Esophagus muscularis mucosa (tissue), 4 donors: ENCODE data around the gene QRFPR. TPM values are rescaled to one million over a fixed set of nuclear protein-coding genes. Genes with fewer than 3 reads are reported as not detected.

Source experiments
- DNase-seq: peaks from one replicate; pipeline ENCODE4 v3.0.0-alpha.2; 2017; ENCODE audit errors: extremely low spot score
- H3K27ac ChIP-seq, 4 donors: fragments of 200-600 bp; sonication (generic); replicated peaks in 1 of 4; 1 replicate in 3 of 4; 2 replicates in 1 of 4; pipeline ENCODE4 v1.5.1; 2016 to 2019; ENCODE audit warnings: mild to moderate bottlenecking in 1 of 4
- H3K27me3 ChIP-seq, 4 donors: fragments of 200-600 bp; sonication (generic); one replicate each; pipeline versions ENCODE4 v1.5.1 to v1.6.0; 2016 to 2019
- H3K36me3 ChIP-seq, 4 donors: fragments of 200-600 bp; sonication (generic); one replicate each; pipeline ENCODE4 v1.5.1; 2016 to 2019
- H3K4me1 ChIP-seq, 4 donors: fragments of 200-600 bp; sonication (generic); one replicate each; pipeline ENCODE4 v1.5.1; 2016 to 2019
- H3K4me3 ChIP-seq, 4 donors: fragments of 200-600 bp; sonication (generic); 1 replicate in 2 of 4; 2 replicates in 2 of 4; pipeline ENCODE4 v1.5.1; 2016 to 2019; ENCODE audit warnings: mild to moderate bottlenecking in 4 of 4, moderate library complexity in 1 of 4
- H3K9me3 ChIP-seq, 4 donors: fragments of 200-600 bp; sonication (generic); 1 replicate in 3 of 4; 2 replicates in 1 of 4; pipeline ENCODE4 v1.5.1; 2016 to 2019
- EP300 ChIP-seq: sonication (generic); formaldehyde crosslinking; IDR thresholded peaks from one replicate; pipeline ENCODE4 v1.6.1; 2017; ENCODE audit warnings: antibody characterized with exemption
- POLR2A ChIP-seq: fragments of 450-650 bp; IDR thresholded peaks from one replicate; pipeline ENCODE4 v1.6.1; 2017; ENCODE audit warnings: antibody characterized with exemption, moderate library complexity, mild to moderate bottlenecking, low read depth
- POLR2AphosphoS5 ChIP-seq, 2 donors: sonication (generic); formaldehyde crosslinking; IDR thresholded peaks; one replicate each; pipeline ENCODE4 v1.6.1; 2017; ENCODE audit warnings: antibody characterized with exemption in 2 of 2
- WGBS: methylation state at CpG from one replicate; pipeline ENCODE4 v1.1.5; 2018; 5-methylcytosine and 5-hydroxymethylcytosine counted together
- intact Hi-C: fragments of 100-400 bp; cut with DNase I; formaldehyde crosslinking; loops from one replicate; pipeline ENCODE4 v1.15.1; 2023
- total RNA-seq, 4 donors: library from RNA; depleted of rRNA; stranded (reverse); fragments of >200 nt; gene quantifications; one replicate each; pipeline versions ENCODE4 v1.1.0 to v1.2.1, GENCODE V29; 2016
- TF ChIP-seq, protein P1 (sequence below), 3 experiments: fragments of 200-600 bp in 2 of 3; fragments of 450-650 bp in 1 of 3; sonication (generic) in 2 of 3; IDR thresholded peaks; one replicate each; pipeline ENCODE4 v1.5.1; 2017 to 2019; ENCODE audit warnings: antibody characterized with exemption in 3 of 3, mild to moderate bottlenecking in 2 of 3, moderate library complexity in 1 of 3

Gene QRFPR
- total RNA-seq, 4 donors from 2014 or later, result 0.26 TPM; not detected in 3

DNA sequence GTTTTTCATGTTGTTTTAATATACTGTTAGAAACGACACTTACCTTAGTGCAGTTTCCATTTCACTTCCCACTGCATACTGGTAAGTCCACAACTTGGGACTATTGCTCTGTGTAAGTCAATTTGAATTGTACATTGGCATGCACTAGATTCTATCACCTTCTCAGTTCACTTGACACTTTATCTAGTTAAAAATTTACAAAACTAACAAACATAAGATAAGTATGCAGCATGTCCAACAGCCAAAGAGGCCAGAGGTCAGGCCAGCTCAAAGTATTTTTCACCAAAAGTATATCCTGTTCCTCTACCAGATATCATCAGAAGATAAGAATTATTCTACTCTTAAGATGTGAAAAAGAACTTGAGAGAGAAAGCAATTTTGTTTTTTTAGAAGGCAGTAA lies 75.9 kb downstream of the QRFPR start:
- Histone ChIP-seq H3K9me3 (no peaks in the 10 kb centered on the region), H3K27me3 (no peaks in the 10 kb centered on the region), H3K27ac (no peak overlapping the region), H3K36me3 (no peaks in the 10 kb centered on the region), H3K4me1 (no peaks in the 10 kb centered on the region), H3K4me3 (no peak overlapping the region)
- TF ChIP-seq EP300, result no peak
- TF ChIP-seq, protein P1, sequence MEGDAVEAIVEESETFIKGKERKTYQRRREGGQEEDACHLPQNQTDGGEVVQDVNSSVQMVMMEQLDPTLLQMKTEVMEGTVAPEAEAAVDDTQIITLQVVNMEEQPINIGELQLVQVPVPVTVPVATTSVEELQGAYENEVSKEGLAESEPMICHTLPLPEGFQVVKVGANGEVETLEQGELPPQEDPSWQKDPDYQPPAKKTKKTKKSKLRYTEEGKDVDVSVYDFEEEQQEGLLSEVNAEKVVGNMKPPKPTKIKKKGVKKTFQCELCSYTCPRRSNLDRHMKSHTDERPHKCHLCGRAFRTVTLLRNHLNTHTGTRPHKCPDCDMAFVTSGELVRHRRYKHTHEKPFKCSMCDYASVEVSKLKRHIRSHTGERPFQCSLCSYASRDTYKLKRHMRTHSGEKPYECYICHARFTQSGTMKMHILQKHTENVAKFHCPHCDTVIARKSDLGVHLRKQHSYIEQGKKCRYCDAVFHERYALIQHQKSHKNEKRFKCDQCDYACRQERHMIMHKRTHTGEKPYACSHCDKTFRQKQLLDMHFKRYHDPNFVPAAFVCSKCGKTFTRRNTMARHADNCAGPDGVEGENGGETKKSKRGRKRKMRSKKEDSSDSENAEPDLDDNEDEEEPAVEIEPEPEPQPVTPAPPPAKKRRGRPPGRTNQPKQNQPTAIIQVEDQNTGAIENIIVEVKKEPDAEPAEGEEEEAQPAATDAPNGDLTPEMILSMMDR (IDR thresholded peaks at IDR 0.05), result no peak
- no peak for TF ChIP-seq POLR2A
- no peak for TF ChIP-seq POLR2AphosphoS5 (IDR thresholded peaks at IDR 0.05)
- WGBS, result 94% methylated on average over 1 of the region's 1 CpG
- no peak for DNase-seq
- intact Hi-C loops, result no loop called here

DNA sequence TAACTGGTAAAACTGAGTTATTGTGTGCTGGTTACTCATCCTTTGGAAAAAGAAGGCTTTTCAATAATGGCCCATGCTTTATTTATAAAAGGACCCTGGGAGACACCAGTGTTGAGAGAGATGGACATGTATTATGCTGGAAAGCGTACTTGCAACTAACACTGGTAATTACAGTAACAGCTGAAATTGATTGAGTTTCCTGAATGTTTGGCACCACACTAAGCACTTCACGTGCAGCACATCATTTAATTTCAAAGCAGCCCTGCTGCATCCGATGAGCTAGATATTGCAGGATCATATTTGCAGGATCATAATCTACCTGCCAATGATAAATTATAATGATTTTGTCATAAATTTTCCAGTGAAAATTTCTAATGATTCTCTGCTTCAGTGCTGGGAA lies 81.5 kb downstream of the QRFPR start:
- DNase-seq, result no peak
- no peak for TF ChIP-seq POLR2AphosphoS5 (IDR thresholded peaks at IDR 0.05)
- TF ChIP-seq, protein P1 (IDR thresholded peaks at IDR 0.05), result no peak
- TF ChIP-seq POLR2A, result no peak
- TF ChIP-seq EP300, result no peak
- H3K27ac ChIP-seq, result no peak overlapping the region
- no peaks in the 10 kb centered on the region for H3K27me3 ChIP-seq
- no peaks in the 10 kb centered on the region for H3K36me3 ChIP-seq
- intact Hi-C loops, result no loop called here
- no peaks in the 10 kb centered on the region for H3K4me1 ChIP-seq
- 32% methylated on average over 3 of the region's 3 CpGs for WGBS
- H3K4me3 ChIP-seq, result no peak overlapping the region
- H3K9me3 ChIP-seq, result no peaks in the 10 kb centered on the region

DNA sequence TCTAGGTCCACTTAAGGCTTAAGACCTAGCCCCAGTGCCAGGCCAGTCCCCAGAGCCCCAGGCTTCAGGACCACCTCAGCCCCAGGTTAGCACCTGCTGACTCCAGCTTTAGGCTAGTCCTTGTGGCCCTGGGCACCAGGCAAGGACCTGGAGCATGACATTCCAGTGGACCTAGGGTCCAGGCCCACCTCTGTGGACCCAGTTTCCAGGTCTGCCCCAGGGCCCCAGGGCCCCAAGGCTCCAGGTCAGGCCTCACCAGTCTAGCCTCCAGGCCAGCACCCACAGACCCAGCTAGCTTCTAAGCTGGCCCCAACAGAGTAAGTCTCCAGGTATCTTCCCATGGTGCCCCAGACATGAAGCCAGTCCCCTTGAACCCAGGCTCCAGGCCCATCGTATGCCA lies 97.5 kb downstream of the QRFPR start:
- no CpG with 5 or more reads among the region's 1 CpG for WGBS
- intact Hi-C loops, result no loop called here
- no peaks in the 10 kb centered on the region for H3K27me3 ChIP-seq
- no peak overlapping the region for H3K4me3 ChIP-seq
- TF ChIP-seq POLR2AphosphoS5 (IDR thresholded peaks at IDR 0.05) (no peak), EP300 (no peak), POLR2A (no peak)
- TF ChIP-seq, protein P1 (IDR thresholded peaks at IDR 0.05), result no peak
- H3K9me3 ChIP-seq, result peaks cover 0 to 16% (median 5%) of the 10 kb centered on the region in 4 donors
- no peak for DNase-seq
- no peaks in the 10 kb centered on the region for H3K4me1 ChIP-seq
- H3K27ac ChIP-seq, result no peak overlapping the region
- no peaks in the 10 kb centered on the region for H3K36me3 ChIP-seq

DNA sequence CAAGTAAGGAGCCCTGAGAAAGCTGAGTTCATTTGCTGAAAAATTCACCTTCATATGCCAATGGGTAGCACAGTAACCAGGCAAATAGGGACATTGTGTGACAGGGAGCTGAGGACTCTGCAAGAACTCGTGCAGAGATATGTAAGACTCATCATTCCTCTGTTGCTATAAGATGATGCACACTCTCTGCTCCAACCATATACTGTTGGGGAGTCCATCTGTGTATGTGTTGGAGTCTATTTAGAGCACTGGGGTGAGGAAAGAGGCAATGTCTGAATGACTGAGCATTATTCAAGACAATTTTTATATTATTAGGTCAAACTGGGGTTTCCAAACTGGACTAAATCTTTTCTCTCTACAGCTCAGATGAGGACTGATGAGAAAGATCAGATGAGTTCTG lies 100.4 kb downstream of the QRFPR start:
- intact Hi-C loops, result no loop called here
- no peak for TF ChIP-seq EP300
- TF ChIP-seq POLR2A, result no peak
- TF ChIP-seq, protein P1 (IDR thresholded peaks at IDR 0.05), result no peak
- TF ChIP-seq POLR2AphosphoS5 (IDR thresholded peaks at IDR 0.05), result no peak
- WGBS, result 57% methylated on average over 1 of the region's 1 CpG

DNA sequence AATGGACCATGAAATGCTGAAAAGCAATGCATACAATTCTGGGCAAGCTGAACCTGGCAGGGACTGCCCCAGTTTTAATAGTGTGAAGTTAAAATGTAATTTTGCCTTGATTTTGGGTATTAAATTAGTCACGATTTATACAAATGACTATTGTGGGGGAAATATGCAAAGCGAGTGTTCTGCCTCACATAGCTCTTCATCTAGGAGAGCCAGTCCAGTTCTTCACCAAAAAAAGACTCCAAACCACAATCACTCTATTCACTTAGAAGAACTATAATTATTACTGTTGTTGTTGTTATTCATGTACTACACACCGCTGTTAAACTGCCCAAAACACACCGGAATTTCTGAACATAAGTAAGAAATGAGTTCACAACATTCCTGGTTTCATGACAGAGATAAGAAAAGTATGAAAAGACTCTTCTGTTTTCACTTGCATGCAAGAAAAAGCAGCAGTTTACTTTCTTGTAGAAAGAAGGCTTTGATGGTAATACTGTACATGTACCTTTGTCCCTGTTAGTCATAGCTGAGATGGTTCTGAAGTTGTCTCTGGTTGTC lies 101.9 kb downstream of the QRFPR start:
- Histone ChIP-seq H3K9me3 (peaks cover 0 to 6% (median 0%) of the 10 kb centered on the region in 4 donors), H3K4me1 (no peaks in the 10 kb centered on the region), H3K27me3 (no peaks in the 10 kb centered on the region), H3K4me3 (no peak overlapping the region), H3K36me3 (no peaks in the 10 kb centered on the region), H3K27ac (no peak overlapping the region)
- TF ChIP-seq EP300, result no peak
- TF ChIP-seq, protein P1 (IDR thresholded peaks at IDR 0.05), result no peak
- TF ChIP-seq POLR2AphosphoS5 (IDR thresholded peaks at IDR 0.05), result no peak
- TF ChIP-seq POLR2A, result no peak
- intact Hi-C loops, result no loop called here
- 83% methylated on average over 4 of the region's 4 CpGs for whole genome bisulfite sequencing
- DNase-seq, result no peak

More for the DNA sequence above, 100.4 kb downstream of the QRFPR start:
- H3K4me3 ChIP-seq, result no peak overlapping the region
- H3K27me3 ChIP-seq, result no peaks in the 10 kb centered on the region
- DNase-seq, result no peak
- peaks cover 0 to 15% (median 5%) of the 10 kb centered on the region in 4 donors for H3K9me3 ChIP-seq
- no peak overlapping the region for H3K27ac ChIP-seq
- H3K36me3 ChIP-seq, result no peaks in the 10 kb centered on the region
- H3K4me1 ChIP-seq, result no peaks in the 10 kb centered on the region
